OCI-LY7 (cell line): ENCODE data around the gene PARD3B. TPM values are rescaled to one million over a fixed set of nuclear protein-coding genes. Genes with fewer than 3 reads are reported as not detected.

ENCODE experiments used
- BruUV-seq: library from RNA; stranded (reverse); fragments of 400-500 nt; replicated peaks from 2 replicates; lab custom pipeline; 2021; lab: Mats Ljungman, UMichigan
- CTCF ChIA-PET: fragments of 300-600 bp; sonication (Branson Sonifier 250); formaldehyde crosslinking; loops from one replicate; lab custom pipeline; 2022; ENCODE audit warnings: antibody characterized with exemption; ENCODE audit not compliant: unreplicated experiment; lab: Charles Lee
- POLR2A ChIA-PET: fragments of 300-600 bp; sonication (Branson Sonifier 250); formaldehyde crosslinking; loops from one replicate; lab custom pipeline; 2022; ENCODE audit warnings: antibody characterized with exemption; lab: Charles Lee
- DNase-seq: peaks from one replicate; pipeline ENCODE4 v3.0.0-alpha.2; 2015; ENCODE audit warnings: low spot score
- H2AFZ ChIP-seq: fragments of 200-600 bp; sonication (generic), shearing (Covaris generic); 2 replicates; pipeline ENCODE4 v1.6.1; 2014; ENCODE audit warnings: mild to moderate bottlenecking, antibody characterized with exemption, low read length, moderate library complexity
- H3K27ac ChIP-seq: fragments of 200-600 bp; sonication (generic); 2 replicates; pipeline ENCODE4 v1.5.1; 2014; ENCODE audit warnings: mixed run types, low read depth, mild to moderate bottlenecking, moderate library complexity, low read length, inconsistent platforms; ENCODE audit not compliant: poor library complexity, severe bottlenecking
- H3K36me3 ChIP-seq: fragments of 200-600 bp; sonication (generic); 2 replicates; pipeline ENCODE4 v1.6.1; 2014; ENCODE audit warnings: mild to moderate bottlenecking, antibody characterized with exemption, low read length, moderate library complexity, mixed read lengths; ENCODE audit not compliant: insufficient read depth
- H3K4me1 ChIP-seq: fragments of 200-600 bp; sonication (generic); 2 replicates; pipeline ENCODE4 v1.5.1; 2014; ENCODE audit warnings: mild to moderate bottlenecking, low read length; ENCODE audit not compliant: insufficient read depth, poor library complexity, severe bottlenecking
- H3K4me2 ChIP-seq: fragments of 200-600 bp; sonication (generic); 2 replicates; pipeline ENCODE4 v1.6.1; 2014; ENCODE audit warnings: mild to moderate bottlenecking, low read length
- H3K4me3 ChIP-seq: fragments of 200-600 bp; sonication (generic); 2 replicates; pipeline ENCODE4 v1.5.1; 2014; ENCODE audit warnings: mild to moderate bottlenecking, low read depth, low read length; ENCODE audit not compliant: poor library complexity, severe bottlenecking
- H3K79me2 ChIP-seq: fragments of 200-600 bp; sonication (generic); 2 replicates; pipeline ENCODE4 v1.6.1; 2016; ENCODE audit warnings: low read depth, mild to moderate bottlenecking, low read length, moderate library complexity, mixed read lengths; ENCODE audit not compliant: insufficient read depth
- H3K9me2 ChIP-seq: fragments of 200-600 bp; sonication (generic); 2 replicates; pipeline ENCODE4 v1.6.1; 2016; ENCODE audit warnings: mild to moderate bottlenecking, low read length, mixed read lengths; ENCODE audit not compliant: insufficient read depth
- H3K9me3 ChIP-seq: fragments of 200-600 bp; sonication (generic); 2 replicates; pipeline ENCODE4 v1.6.1; 2014; ENCODE audit warnings: mild to moderate bottlenecking, mixed run types, low read length, mixed read lengths
- H4K20me1 ChIP-seq: fragments of 200-600 bp; sonication (generic); 2 replicates; pipeline ENCODE4 v1.6.1; 2014; ENCODE audit warnings: mild to moderate bottlenecking, antibody characterized with exemption, low read length, moderate library complexity, mixed read lengths; ENCODE audit not compliant: insufficient read depth
- CTCF ChIP-seq: fragments of 200-600 bp; sonication (generic); conservative IDR thresholded peaks from 2 replicates; pipeline ENCODE4 v1.5.1; 2014; ENCODE audit warnings: mild to moderate bottlenecking, antibody characterized with exemption, low read length, moderate library complexity, mixed read lengths
- EZH2phosphoT487 ChIP-seq: fragments of 200-600 bp; sonication (generic); IDR thresholded peaks from 2 replicates; pipeline ENCODE4 v1.6.1; 2018; ENCODE audit warnings: low read depth, borderline replicate concordance, mild to moderate bottlenecking, mixed run types, antibody characterized with exemption, low read length, moderate library complexity, mixed read lengths
- intact Hi-C: fragments of 100-400 bp; cut with micrococcal nuclease; formaldehyde crosslinking; loops from one replicate; pipeline ENCODE4 v1.10.0; 2022; ENCODE audit not compliant: unreplicated experiment
- total RNA-seq, 2 experiments: library from RNA; depleted of rRNA in 1 of 2; stranded (reverse); fragments of >200 nt in 1 of 2; shearing (Covaris generic) in 1 of 2; gene quantifications; 2 replicates each; pipeline ENCODE4 v1.2.3, GENCODE V29; 2014 to 2022

PARD3B gene
- total RNA-seq, 2 experiments from 2014 or later = not detected

DNA sequence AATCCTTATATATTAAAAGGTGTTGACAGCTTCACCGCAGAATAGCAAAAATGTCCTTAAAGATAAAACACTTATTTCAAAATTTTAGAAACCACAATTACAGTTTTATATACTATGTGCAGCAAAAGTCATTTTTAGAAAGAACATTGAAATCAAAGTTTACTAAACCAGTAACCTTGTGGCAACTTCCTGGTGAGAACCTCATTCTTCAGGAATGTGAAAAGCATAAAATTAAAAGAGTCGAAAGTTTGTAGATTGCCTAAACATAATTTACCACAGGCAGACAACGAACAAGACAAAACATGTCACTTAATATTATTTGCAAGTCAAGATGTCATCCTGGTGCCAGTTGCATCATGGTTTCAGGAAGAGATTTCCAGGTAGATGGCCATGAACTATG is 1028.7 kb downstream of the PARD3B start:
- Histone ChIP-seq H2AFZ (no peak overlapping the region), H3K27ac (no peak overlapping the region), H3K4me1 (no peaks in the 10 kb centered on the region), H3K79me2 (no peaks in the 10 kb centered on the region), H3K9me2 (no peaks in the 10 kb centered on the region), H4K20me1 (no peaks in the 10 kb centered on the region), H3K9me3 (no peaks in the 10 kb centered on the region), H3K4me2 (no peak overlapping the region), H3K36me3 (no peaks in the 10 kb centered on the region), H3K4me3 (no peak overlapping the region)
- ChIA-PET POLR2A (no interaction called here), CTCF (no interaction called here)
- no TSS peak for BruUV-seq
- TF ChIP-seq CTCF (no peak), EZH2phosphoT487 (no peak)
- no peak for DNase-seq
- intact Hi-C loops = no loop called here

DNA sequence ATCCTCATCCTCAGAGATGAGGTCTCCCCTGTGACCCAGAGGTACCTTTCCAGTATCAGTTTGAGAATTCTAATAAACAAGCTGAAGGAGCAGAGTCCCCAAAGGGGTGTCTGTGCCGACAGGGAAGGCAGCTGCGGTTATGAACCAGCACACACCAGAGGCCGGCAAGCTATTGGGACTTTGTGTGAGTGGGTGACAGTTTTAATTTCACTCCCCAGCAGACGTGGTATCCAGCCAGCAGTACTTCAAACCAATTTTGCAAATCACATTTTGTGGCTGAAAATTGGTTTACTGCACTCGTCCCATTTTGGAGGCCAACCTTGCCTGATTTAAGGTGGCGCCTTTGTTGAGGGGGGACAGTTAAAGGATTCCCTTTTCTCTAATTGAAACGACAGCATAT is 1034.1 kb downstream of the PARD3B start:
- Histone ChIP-seq H3K4me1 (no peaks in the 10 kb centered on the region), H3K9me3 (no peaks in the 10 kb centered on the region), H3K9me2 (no peaks in the 10 kb centered on the region), H4K20me1 (no peaks in the 10 kb centered on the region), H3K4me3 (no peak overlapping the region), H2AFZ (no peak overlapping the region), H3K27ac (no peak overlapping the region), H3K4me2 (no peak overlapping the region), H3K79me2 (no peaks in the 10 kb centered on the region), H3K36me3 (no peaks in the 10 kb centered on the region)
- TF ChIP-seq EZH2phosphoT487 (no peak), CTCF (no peak)
- ChIA-PET CTCF (no interaction called here), POLR2A (interaction anchor here (0.6 to 1.6 kb wide), 2 partner anchors 17 to 32 kb away, joined by 3 read pairs; no protein-coding TSS in a partner anchor)
- BruUV-seq = no TSS peak
- intact Hi-C loops = no loop called here
- no peak for DNase-seq

GRCh38 chr2:205580212-205580987 is 1035.1 kb downstream of the PARD3B start:
- no peaks in the 10 kb centered on the region for H4K20me1 ChIP-seq
- H3K4me2 ChIP-seq = no peak overlapping the region
- H3K27ac ChIP-seq = no peak overlapping the region
- no peaks in the 10 kb centered on the region for H3K9me2 ChIP-seq
- intact Hi-C loops = no loop called here
- no peak for TF ChIP-seq CTCF
- TF ChIP-seq EZH2phosphoT487 = no peak
- ChIA-PET CTCF (no interaction called here), POLR2A (interaction anchor here (1.6 kb wide), 1 partner anchor 16 kb away, joined by 3 read pairs; no protein-coding TSS in a partner anchor)
- H3K9me3 ChIP-seq = no peaks in the 10 kb centered on the region
- H3K4me1 ChIP-seq = no peaks in the 10 kb centered on the region
- BruUV-seq = no TSS peak
- no peak overlapping the region for H3K4me3 ChIP-seq
- H3K79me2 ChIP-seq = no peaks in the 10 kb centered on the region
- no peak for DNase-seq
- no peaks in the 10 kb centered on the region for H3K36me3 ChIP-seq
- no peak overlapping the region for H2AFZ ChIP-seq
